22Rv1 (cell line): ENCODE results near the gene CMTM8.

Experiments
- ZFX ChIP-seq: fragments of 450-650 bp; IDR thresholded peaks from 2 replicates; pipeline ENCODE4 v1.6.1; 2017; ENCODE audit warnings: antibody characterized with exemption, borderline replicate concordance
- TF ChIP-seq, protein P1 (sequence below): fragments of 450-650 bp; IDR thresholded peaks from 2 replicates; pipeline ENCODE4 v1.5.1; 2017; ENCODE audit warnings: mild to moderate bottlenecking

- TF ChIP-seq, protein P1, sequence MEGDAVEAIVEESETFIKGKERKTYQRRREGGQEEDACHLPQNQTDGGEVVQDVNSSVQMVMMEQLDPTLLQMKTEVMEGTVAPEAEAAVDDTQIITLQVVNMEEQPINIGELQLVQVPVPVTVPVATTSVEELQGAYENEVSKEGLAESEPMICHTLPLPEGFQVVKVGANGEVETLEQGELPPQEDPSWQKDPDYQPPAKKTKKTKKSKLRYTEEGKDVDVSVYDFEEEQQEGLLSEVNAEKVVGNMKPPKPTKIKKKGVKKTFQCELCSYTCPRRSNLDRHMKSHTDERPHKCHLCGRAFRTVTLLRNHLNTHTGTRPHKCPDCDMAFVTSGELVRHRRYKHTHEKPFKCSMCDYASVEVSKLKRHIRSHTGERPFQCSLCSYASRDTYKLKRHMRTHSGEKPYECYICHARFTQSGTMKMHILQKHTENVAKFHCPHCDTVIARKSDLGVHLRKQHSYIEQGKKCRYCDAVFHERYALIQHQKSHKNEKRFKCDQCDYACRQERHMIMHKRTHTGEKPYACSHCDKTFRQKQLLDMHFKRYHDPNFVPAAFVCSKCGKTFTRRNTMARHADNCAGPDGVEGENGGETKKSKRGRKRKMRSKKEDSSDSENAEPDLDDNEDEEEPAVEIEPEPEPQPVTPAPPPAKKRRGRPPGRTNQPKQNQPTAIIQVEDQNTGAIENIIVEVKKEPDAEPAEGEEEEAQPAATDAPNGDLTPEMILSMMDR = no peak
- TF ChIP-seq ZFX = no peak
Measured at GRCh38 chr3:32282578-32283154, 44.2 kb downstream of the CMTM8 start.
